Activated CD8-positive, alpha-beta memory T cell treated with anti-CD3 and anti-CD28 coated beads, Interleukin-2, amount 10 ng/mL, durations not matched to agents 7 days and 5 days (primary cell): ENCODE data around the gene PAX4. TPM values are rescaled to one million over a fixed set of nuclear protein-coding genes. Genes with fewer than 3 reads are reported as not detected.
"Not testable (repeated sequence)": the region's sequence is repeated elsewhere in the genome, so short reads cannot be mapped to it uniquely, and the experiment has no call there.

Source experiments
- ATAC-seq: fragments of 150-1000 bp; cut with Tn5 transposase; one replicate; pipeline ENCODE4 v1.10.0; 2021; ENCODE audit warnings: moderate library complexity
- CTCF ChIA-PET: fragments of 350-600 bp; sonication (Branson Sonifier 250); formaldehyde crosslinking; loops from one replicate; lab custom pipeline; 2021; ENCODE audit warnings: antibody characterized with exemption; lab: Charles Lee
- DNase-seq: peaks from one replicate; pipeline ENCODE4 v3.0.0-alpha.2; 2020
- H3K27ac Mint-ChIP-seq: one replicate; pipeline ENCODE4 v1.8.0; 2021; ENCODE audit warnings: mild to moderate bottlenecking, mixed read lengths
- H3K27me3 Mint-ChIP-seq: one replicate; pipeline ENCODE4 v1.8.0; 2021; ENCODE audit warnings: mixed read lengths
- H3K36me3 Mint-ChIP-seq: one replicate; pipeline ENCODE4 v1.8.0; 2021; ENCODE audit warnings: mild to moderate bottlenecking, mixed read lengths
- H3K4me1 Mint-ChIP-seq: one replicate; pipeline ENCODE4 v1.8.0; 2021; ENCODE audit warnings: mixed read lengths
- H3K4me3 Mint-ChIP-seq: one replicate; pipeline ENCODE4 v1.8.0; 2021; ENCODE audit warnings: mild to moderate bottlenecking, moderate library complexity, mixed read lengths
- H3K9me3 Mint-ChIP-seq: one replicate; pipeline ENCODE4 v1.8.0; 2022; ENCODE audit warnings: low read depth, mixed read lengths
- total RNA-seq, 2 experiments: library from RNA; stranded (reverse); gene quantifications; one replicate each; pipeline ENCODE4 v1.2.3, GENCODE V29; 2021

Gene PAX4
- total RNA-seq, 2 experiments from 2014 or later: not detected

DNA sequence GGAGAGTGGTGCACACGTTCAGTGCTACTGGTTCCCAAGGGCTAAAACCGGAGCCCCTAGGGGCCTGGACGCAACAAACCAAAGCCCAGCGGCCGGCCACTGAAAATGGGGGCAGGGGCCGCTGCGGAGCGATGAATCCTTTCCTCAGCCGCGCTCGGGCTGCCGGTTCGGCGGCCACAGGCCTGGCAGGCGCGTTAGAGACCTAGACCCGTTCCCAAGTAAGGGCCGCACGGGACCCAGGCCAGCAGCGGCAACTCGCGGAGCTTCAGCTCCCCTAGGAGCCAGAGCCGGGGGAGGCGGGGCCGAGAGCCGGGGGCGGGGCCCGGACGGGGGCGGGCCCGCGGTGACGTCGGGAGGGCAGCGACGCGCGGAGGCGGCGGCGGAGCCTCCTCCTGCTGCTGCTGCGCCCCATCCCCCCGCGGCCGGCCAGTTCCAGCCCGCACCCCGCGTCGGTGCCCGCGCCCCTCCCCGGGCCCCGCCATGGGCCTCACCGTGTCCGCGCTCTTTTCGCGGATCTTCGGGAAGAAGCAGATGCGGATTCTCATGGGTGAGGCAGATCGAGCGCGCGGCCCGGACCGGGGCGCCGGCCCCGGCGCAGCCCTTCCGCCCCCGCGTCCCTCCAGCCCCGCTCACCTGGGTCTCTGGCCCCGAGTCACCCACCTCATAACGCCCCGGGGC lies 29.8 kb downstream of the PAX4 start, which contains the start of gene ARF5:
TSS of gene ARF5 (plus strand) at position 393 of the 678 bp plus-strand sequence. CDS start at position 481, 88 bp downstream.
- Mint-ChIP-seq H3K27me3 (no peaks in the 10 kb centered on the region), H3K4me1 (peaks cover 39% of the 10 kb centered on the region), H3K4me3 (peak within 1 kb of the TSS; percentile 91), H3K9me3 (no peaks in the 10 kb centered on the region), H3K27ac (peak within 1 kb of the TSS; percentile 89), H3K36me3 (peaks cover 17% of the 10 kb centered on the region)
- peak; percentile 87 for ATAC-seq
- peak; percentile 90 for DNase-seq
- CTCF ChIA-PET: interaction anchor here (0.7 to 1.2 kb wide), 5 partner anchors 32 to 621 kb away, joined by 3 read pairs; no protein-coding TSS in a partner anchor

DNA sequence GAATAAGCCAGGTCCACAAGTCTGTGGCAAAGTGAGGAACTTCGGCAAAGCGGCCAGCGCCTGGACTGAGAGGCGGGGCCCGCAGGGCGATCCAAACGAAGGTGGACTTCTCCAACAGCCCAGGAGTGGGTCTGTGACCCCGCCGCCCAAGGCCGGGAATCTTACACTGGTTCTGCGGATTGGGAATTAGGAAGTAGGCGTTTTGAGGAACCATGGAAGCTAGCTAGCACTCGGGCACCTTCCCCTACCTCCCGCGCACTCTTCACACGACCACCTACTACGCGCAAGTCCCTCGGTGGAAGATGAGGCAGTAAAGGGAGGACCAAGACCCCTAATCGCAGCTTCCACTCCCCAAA lies 30.3 kb downstream of the PAX4 start:
- Mint-ChIP-seq H3K27ac (no peak overlapping the region), H3K4me3 (peak overlapping the region; percentile 91), H3K36me3 (peaks cover 22% of the 10 kb centered on the region), H3K27me3 (no peaks in the 10 kb centered on the region), H3K4me1 (peaks cover 44% of the 10 kb centered on the region), H3K9me3 (no peaks in the 10 kb centered on the region)
- CTCF ChIA-PET: interaction anchor here (0.7 kb wide), 1 partner anchor 438 kb away, joined by 3 read pairs; no protein-coding TSS in a partner anchor
- DNase-seq: no peak
- no peak for ATAC-seq

DNA sequence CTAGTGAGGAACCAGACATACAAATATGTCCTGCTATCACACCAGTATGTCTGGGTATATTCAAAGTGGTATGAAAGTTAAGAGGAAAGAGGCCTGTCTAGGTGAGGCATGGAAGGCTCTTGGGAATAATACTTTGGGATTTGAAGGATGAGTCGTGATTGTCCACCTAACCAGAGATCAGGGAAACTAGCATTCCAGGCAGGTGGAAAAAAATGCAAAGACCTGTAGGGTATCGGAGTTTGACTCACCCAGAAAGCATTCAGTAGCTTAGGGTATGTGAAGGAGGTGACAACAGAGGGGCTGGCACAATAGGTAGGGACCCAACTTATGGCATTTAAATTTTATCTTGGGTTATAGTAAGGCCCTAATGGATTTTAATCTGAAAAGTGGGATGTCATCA lies 31.6 kb downstream of the PAX4 start:
- Mint-ChIP-seq H3K27me3 (no peaks in the 10 kb centered on the region), H3K27ac (peak overlapping the region; percentile 42), H3K4me3 (peak overlapping the region; percentile 91), H3K36me3 (peaks cover 23% of the 10 kb centered on the region), H3K9me3 (no peaks in the 10 kb centered on the region), H3K4me1 (peaks cover 54% of the 10 kb centered on the region)
- ATAC-seq: no peak
- CTCF ChIA-PET: interaction anchor here (1.4 kb wide), 1 partner anchor 623 kb away, joined by 6 read pairs; no protein-coding TSS in a partner anchor
- DNase-seq: no peak

DNA sequence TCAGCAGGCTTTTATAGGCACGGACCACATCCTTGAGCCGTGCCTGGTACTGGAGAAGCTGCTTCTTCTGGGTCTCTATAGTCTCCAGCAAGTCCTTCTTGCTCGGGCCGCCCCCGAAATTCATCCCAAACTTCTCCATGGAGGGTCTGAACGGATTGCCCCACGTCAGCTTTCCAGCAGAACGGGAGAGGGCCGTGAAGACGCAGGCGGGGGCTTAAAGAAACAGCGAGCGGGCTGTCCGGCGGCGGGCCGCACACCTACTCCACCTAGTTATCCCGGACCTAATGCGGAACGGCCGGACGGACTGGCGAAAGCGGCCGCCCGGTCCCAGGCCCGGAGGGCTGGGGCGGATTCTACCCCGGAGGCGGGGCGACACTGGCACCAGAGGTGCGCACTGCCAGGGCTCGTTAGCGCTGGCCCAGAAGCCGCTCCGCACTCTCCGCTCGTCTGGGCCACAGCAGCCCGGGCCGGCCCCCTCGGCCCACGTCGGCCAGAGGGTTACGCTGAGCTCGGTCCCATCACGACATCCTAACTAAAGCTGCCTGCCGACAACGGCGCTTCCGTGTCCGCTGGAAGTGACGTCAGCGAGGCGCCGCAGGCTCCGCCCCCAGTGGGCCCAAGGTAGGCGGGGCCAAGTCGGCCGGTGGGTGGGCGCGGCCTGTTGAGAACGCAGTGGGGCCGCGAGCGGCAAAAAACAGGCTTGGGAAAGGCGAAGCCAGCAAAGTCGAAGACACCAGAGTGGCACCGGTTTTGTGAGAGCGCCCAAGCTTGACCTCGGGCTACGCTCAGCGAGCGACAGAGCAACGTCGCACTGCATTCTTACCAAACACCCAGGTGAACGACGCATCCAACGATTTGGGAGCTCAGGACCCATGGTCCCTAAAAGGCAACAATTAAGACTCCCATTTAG lies 32.6 kb downstream of the PAX4 start, which contains the start of gene GCC1:
TSS of gene GCC1 (minus strand) at position 553 of the 910 bp plus-strand sequence. CDS start at position 139, 414 bp downstream.
- peaks cover 53% of the 10 kb centered on the region for H3K4me1 Mint-ChIP-seq
- DNase-seq (peak; percentile 94), ATAC-seq (peak; percentile 78)
- no peaks in the 10 kb centered on the region for H3K9me3 Mint-ChIP-seq
- H3K27me3 Mint-ChIP-seq: no peaks in the 10 kb centered on the region
- H3K4me3 Mint-ChIP-seq: peak within 1 kb of the TSS; percentile 91
- peak within 1 kb of the TSS; percentile 90 for H3K27ac Mint-ChIP-seq
- CTCF ChIA-PET: interaction anchor here (0.8 to 1.4 kb wide), 2 partner anchors 41 to 624 kb away, joined by 3 to 6 read pairs; no protein-coding TSS in a partner anchor
- peaks cover 15% of the 10 kb centered on the region for H3K36me3 Mint-ChIP-seq

DNA sequence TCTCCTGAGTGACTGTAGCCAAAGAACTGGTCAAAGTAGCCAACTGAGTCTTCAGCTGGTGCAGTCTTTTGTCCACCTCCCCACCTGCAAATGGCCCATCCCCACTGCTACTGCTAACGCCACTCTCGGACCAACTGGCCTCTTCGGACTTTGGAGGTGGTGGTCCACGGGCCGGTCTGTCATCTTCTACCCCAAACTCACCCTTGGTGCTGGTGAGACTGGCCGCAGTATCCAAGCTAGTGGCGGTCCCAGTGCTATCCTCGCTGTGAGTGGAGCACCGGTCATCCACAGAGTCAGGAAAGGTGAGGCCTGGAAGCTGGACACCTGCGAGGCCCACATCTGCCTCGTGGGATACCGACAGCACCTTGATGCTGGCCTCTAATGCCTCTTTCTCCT lies 33.3 kb downstream of the PAX4 start:
- ATAC-seq: no peak
- Mint-ChIP-seq H3K27ac (peak overlapping the region; percentile 90), H3K27me3 (no peaks in the 10 kb centered on the region), H3K36me3 (peaks cover 12% of the 10 kb centered on the region), H3K4me3 (peak overlapping the region; percentile 80), H3K4me1 (peaks cover 49% of the 10 kb centered on the region), H3K9me3 (no peaks in the 10 kb centered on the region)
- CTCF ChIA-PET: no interaction called here
- no peak for DNase-seq

DNA sequence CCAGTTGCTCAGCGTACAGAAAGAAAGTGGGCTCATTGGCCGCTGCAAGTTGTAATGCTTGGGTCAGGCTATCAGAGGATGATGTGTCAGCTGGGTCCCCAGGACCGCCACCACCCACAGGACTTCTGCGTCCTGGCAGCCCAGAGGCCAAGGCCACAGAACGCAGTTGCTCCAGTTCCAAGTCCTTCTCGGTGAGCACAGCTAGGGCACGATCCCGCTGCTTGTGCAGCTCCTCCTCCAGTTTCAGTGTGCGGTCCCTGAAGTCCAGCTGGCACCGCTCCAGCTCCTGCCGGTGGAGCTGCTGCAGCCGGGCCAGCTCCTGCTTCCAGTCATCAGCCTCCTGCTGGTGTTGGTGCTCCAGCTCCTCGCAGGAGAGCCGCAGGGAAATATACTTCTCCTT lies 35.6 kb downstream of the PAX4 start:
- Mint-ChIP-seq H3K27ac (no peak overlapping the region), H3K4me3 (no peak overlapping the region), H3K36me3 (peaks cover 13% of the 10 kb centered on the region), H3K27me3 (no peaks in the 10 kb centered on the region), H3K9me3 (no peaks in the 10 kb centered on the region), H3K4me1 (peaks cover 42% of the 10 kb centered on the region)
- CTCF ChIA-PET: no interaction called here
- DNase-seq (no peak), ATAC-seq (no peak)

DNA sequence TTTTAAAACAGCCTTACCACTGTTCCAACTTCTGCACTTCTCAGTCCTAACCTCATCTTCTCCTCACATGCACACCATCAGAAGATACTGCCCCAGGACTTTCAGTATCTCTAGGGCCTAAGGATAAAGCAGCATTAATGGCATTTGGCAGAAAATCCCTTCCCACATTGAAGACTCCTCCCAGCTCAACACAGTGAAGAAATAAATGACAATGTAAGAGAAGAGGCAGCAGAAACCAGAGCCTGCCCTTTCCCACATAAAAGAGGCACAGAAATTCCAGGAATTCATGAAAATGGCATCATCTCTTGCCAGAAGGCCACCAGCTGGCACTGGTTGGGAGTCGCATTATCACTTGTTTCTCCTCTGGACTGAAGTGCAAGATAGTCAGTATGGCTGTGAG lies 36.2 kb downstream of the PAX4 start:
- Mint-ChIP-seq H3K9me3 (no peaks in the 10 kb centered on the region), H3K4me3 (no peak overlapping the region), H3K27ac (no peak overlapping the region), H3K36me3 (peaks cover 13% of the 10 kb centered on the region), H3K4me1 (peaks cover 40% of the 10 kb centered on the region), H3K27me3 (no peaks in the 10 kb centered on the region)
- no peak for DNase-seq
- no peak for ATAC-seq
- CTCF ChIA-PET: interaction anchor here (1.0 kb wide), 1 partner anchor 134 kb away, joined by 3 read pairs; no protein-coding TSS in a partner anchor

DNA sequence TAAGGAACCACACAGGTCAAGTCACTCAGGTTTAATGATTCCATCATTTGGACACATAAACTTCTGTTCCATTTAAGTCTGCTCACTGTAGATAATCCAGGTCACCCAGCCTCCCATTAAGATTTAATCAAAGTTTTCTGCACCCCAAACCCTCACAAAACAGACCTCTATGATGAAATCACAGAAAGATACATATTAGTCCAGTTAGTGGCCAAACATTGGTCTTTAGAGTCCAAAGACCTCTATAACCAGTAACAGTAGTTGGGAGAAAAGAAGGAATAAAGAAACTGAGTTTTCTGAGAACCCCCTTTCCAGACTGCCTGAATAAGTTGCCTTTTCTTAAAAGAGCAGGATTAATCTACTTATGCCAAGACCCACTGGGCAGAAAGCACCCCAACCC lies 37.3 kb downstream of the PAX4 start:
- peaks cover 33% of the 10 kb centered on the region for H3K4me1 Mint-ChIP-seq
- peaks cover 13% of the 10 kb centered on the region for H3K36me3 Mint-ChIP-seq
- H3K4me3 Mint-ChIP-seq: no peak overlapping the region
- H3K27ac Mint-ChIP-seq: no peak overlapping the region
- ATAC-seq (no peak), DNase-seq (no peak)
- H3K27me3 Mint-ChIP-seq: no peaks in the 10 kb centered on the region
- H3K9me3 Mint-ChIP-seq: no peaks in the 10 kb centered on the region
- CTCF ChIA-PET: interaction anchor here (1.0 kb wide), 1 partner anchor 133 kb away, joined by 3 read pairs; no protein-coding TSS in a partner anchor

DNA sequence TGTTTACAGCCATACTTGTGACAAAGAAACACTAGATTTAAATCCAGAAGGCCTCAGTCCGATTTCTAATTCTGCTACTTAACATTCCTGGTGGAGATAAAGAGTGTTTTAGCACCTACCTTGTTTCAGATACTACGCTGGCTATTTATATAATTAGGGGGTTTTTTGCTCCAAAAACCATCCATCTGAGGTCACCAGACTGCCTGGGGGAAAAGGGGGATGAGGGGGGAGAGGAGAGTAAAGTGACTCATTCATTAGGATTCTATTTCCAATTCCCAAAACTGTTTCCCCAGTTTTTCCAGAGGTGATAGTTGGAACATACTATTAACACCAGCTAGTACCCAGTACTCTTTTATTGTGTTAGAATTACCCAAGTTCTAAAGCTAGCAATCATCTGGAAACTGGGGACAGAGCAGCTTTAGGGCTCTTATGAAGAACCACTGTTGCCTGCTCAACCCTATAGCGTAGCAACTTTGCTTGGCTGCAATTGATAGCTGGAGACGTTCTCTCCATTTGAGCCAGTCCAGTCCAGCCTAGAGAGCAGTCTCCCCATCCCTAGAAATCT lies 39.1 kb downstream of the PAX4 start:
- ATAC-seq (no peak), DNase-seq (no peak)
- Mint-ChIP-seq H3K4me1 (peaks cover 21% of the 10 kb centered on the region), H3K9me3 (no peaks in the 10 kb centered on the region), H3K27ac (no peak overlapping the region), H3K27me3 (no peaks in the 10 kb centered on the region), H3K4me3 (no peak overlapping the region), H3K36me3 (peaks cover 17% of the 10 kb centered on the region)
- CTCF ChIA-PET: no interaction called here

DNA sequence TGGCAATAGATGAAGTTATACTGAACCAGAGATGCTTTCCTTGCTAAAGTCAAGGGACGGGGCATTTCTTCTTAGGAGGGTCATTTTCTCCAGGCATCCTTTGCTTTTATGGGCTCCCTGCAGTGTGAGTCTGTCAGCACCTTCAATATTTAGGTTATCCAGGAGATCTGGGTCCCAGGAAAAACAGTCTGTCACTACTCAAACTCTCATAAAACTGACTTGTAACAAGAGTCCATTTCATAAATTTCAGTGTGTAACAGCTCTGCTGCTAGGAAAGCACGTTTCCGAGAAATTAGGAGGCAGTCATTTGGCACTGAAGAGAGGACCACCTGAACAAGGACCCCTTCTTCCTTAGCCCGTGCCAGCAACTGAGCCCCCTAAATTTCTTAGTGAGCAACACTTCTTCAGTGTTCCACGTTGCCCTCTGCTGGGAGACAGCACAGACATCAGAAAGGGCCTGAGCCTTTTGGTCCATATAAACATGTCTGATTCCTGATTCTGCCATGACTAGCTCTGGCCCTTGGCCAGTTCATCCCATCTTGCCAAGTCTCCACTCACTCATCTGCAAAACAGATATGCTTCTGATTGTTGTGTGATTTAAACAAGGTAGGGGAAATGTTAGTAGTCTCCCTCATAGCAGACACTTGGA lies 39.8 kb downstream of the PAX4 start:
- H3K9me3 Mint-ChIP-seq: no peaks in the 10 kb centered on the region
- peaks cover 16% of the 10 kb centered on the region for H3K4me1 Mint-ChIP-seq
- ATAC-seq: no peak
- CTCF ChIA-PET: no interaction called here
- H3K27ac Mint-ChIP-seq: no peak overlapping the region
- H3K4me3 Mint-ChIP-seq: no peak overlapping the region
- peaks cover 17% of the 10 kb centered on the region for H3K36me3 Mint-ChIP-seq
- DNase-seq: no peak
- no peaks in the 10 kb centered on the region for H3K27me3 Mint-ChIP-seq

DNA sequence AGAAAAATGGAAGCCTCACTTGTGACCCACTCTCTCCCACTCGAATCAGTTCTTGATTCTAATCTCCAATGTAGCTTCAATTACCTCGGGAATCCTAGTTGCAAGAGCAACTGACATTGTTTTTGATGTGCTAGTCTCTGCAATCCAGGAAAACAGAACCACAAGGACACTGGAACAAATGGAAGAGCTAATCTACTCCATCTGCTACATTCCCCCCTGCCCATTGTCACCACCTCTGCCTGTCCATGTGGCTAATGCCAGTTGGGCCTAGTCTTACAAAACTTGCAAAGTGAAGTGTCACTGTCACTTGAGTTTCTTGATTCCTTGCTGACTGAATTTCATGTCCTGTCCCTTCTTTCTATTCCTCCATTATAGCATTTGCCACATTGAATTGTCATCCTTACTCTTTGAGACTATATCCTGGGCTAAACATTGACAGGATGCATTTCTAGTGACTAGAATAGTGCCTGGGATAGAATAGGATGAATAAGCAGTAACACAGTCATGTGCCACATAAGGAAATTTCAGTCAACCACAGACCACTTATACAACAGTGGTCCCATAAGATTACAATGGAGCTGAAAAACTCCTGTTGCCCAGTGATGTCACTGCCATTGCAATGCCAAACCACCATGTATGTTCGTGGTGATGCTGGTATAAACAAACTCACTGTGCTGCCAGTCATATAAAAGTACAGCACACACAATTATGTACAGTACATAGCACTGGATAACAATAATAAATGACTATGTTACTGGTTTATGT lies 46.0 kb downstream of the PAX4 start:
- CTCF ChIA-PET: no interaction called here
- H3K9me3 Mint-ChIP-seq: no peaks in the 10 kb centered on the region
- no peak overlapping the region for H3K4me3 Mint-ChIP-seq
- no peaks in the 10 kb centered on the region for H3K27me3 Mint-ChIP-seq
- H3K36me3 Mint-ChIP-seq: peaks cover 3% of the 10 kb centered on the region
- ATAC-seq: no peak
- H3K27ac Mint-ChIP-seq: no peak overlapping the region
- no peak for DNase-seq
- no peaks in the 10 kb centered on the region for H3K4me1 Mint-ChIP-seq

DNA sequence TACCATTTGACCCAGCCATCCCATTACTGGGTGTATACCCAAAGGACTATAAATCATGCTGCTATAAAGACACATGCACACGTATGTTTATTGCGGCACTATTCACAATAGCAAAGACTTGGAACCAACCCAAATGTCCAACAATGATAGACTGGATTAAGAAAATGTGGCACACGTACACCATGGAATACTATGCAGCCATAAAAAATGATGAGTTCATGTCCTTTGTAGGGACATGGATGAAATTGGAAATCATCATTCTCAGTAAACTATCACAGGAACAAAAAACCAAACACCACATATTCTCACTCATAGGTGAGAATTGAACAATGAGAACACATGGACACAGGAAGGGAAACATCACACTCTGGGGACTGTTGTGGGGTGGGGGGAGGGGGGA lies 49.9 kb downstream of the PAX4 start:
- H3K27me3 Mint-ChIP-seq, CTCF ChIA-PET, H3K27ac Mint-ChIP-seq: not testable (repeated sequence)

More for the DNA sequence above, 49.9 kb downstream of the PAX4 start:
- H3K4me3 Mint-ChIP-seq, H3K9me3 Mint-ChIP-seq, H3K4me1 Mint-ChIP-seq, DNase-seq, H3K36me3 Mint-ChIP-seq, ATAC-seq: not testable (repeated sequence)
